COR-L47 (cell line): ENCODE measurements around the gene ZHX3.

Experiments
- DNase-seq: peaks from one replicate; lab custom pipeline; 2025; lab: John Stamatoyannopoulos, UW

The ZHX3 gene

GRCh38 chr20:41352666-41353065 lies 35.1 kb upstream of the ZHX3 start:
- no peak for DNase-seq

GRCh38 chr20:41352106-41352505 lies 34.6 kb upstream of the ZHX3 start:
- DNase-seq = no peak

GRCh38 chr20:41350408-41350962 lies 33.0 kb upstream of the ZHX3 start:
- DNase-seq = no peak

GRCh38 chr20:41349943-41350342 lies 32.4 kb upstream of the ZHX3 start:
- no peak for DNase-seq

- no peak for DNase-seq
Observed at GRCh38 chr20:41349266-41349665, 31.7 kb upstream of the ZHX3 start.

- DNase-seq = no peak
Observed at GRCh38 chr20:41348430-41349172, 31.1 kb upstream of the ZHX3 start.

- no peak for DNase-seq
Observed at GRCh38 chr20:41347523-41348429, 30.2 kb upstream of the ZHX3 start.

- DNase-seq = no peak
Observed at GRCh38 chr20:41345729-41346067, 28.2 kb upstream of the ZHX3 start.

- no peak for DNase-seq
Observed at GRCh38 chr20:41344938-41345728, 27.6 kb upstream of the ZHX3 start.

GRCh38 chr20:41344477-41344876 lies 26.9 kb upstream of the ZHX3 start:
- DNase-seq = no peak

- DNase-seq = no peak
Observed at GRCh38 chr20:41342474-41343464, 25.2 kb upstream of the ZHX3 start.

- no peak for DNase-seq
Observed at GRCh38 chr20:41340327-41341055, 23.0 kb upstream of the ZHX3 start, which contains the start of gene LPIN3. Gene LPIN3 (plus strand): TSS chr20:41340821. CDS start chr20:41345804, 4,983 bp downstream.

GRCh38 chr20:41339957-41340326 lies 22.4 kb upstream of the ZHX3 start:
- DNase-seq = peak; percentile 68

GRCh38 chr20:41336711-41337492 lies 19.4 kb upstream of the ZHX3 start:
- no peak for DNase-seq

- DNase-seq = no peak
Observed at GRCh38 chr20:41335591-41335990, 18.1 kb upstream of the ZHX3 start.

- no peak for DNase-seq
Observed at GRCh38 chr20:41334443-41335421, 17.2 kb upstream of the ZHX3 start.

- DNase-seq = no peak
Observed at GRCh38 chr20:41334036-41334435, 16.5 kb upstream of the ZHX3 start.

- no peak for DNase-seq
Observed at GRCh38 chr20:41331731-41332130, 14.2 kb upstream of the ZHX3 start.
